Dedifferentiated amniotic fluid mesenchymal stem cell (primary cell): ENCODE results near the gene HACD2.

Source experiments
- DNase-seq: peaks from one replicate; pipeline ENCODE4 v3.0.0-alpha.2; 2016; ENCODE audit errors: extremely low spot score

Gene HACD2

GRCh38 chr3:123447416-123447748 lies 137.5 kb downstream of the HACD2 start:
- no peak for DNase-seq

GRCh38 chr3:123446610-123447109 lies 138.2 kb downstream of the HACD2 start:
- no peak for DNase-seq

GRCh38 chr3:123446210-123446609 lies 138.6 kb downstream of the HACD2 start:
- DNase-seq: no peak

- no peak for DNase-seq
Observed at GRCh38 chr3:123445702-123446101, 139.2 kb downstream of the HACD2 start.

GRCh38 chr3:123444744-123445143 lies 140.1 kb downstream of the HACD2 start:
- DNase-seq: no peak

- no peak for DNase-seq
Observed at GRCh38 chr3:123444023-123444422, 140.8 kb downstream of the HACD2 start.

- no peak for DNase-seq
Observed at GRCh38 chr3:123442908-123443307, 141.9 kb downstream of the HACD2 start.

- no peak for DNase-seq
Observed at GRCh38 chr3:123442125-123442524, 142.7 kb downstream of the HACD2 start.
